ENCODE data around the gene NRAS. TPM values are rescaled to one million over a fixed set of nuclear protein-coding genes. Genes with fewer than 3 reads are reported as not detected.

Gene NRAS
- total RNA-seq (10 to 100 TPM in 5 of 9 donors, 1 to 10 TPM in 4; 7.1 to 25.7 (median 10.2) TPM), polyA plus RNA-seq (10 to 100 TPM in 1 of 2 donors, 1 to 10 TPM in 1; 4.2 to 19.1 TPM)
- long read RNA-seq, donor 1, full-length matches to known transcripts, result 7 of 11 reads
- long read RNA-seq, donor 1, partial matches to known transcripts, result 1 of 11 reads
- long read RNA-seq, donor 1, other reads (novel, unspliced or antisense), result 3 of 11 reads
- long read RNA-seq, donor 2, full-length matches to known transcripts, result 22 of 28 reads
- long read RNA-seq, donor 2, partial matches to known transcripts, result 0 of 28 reads
- long read RNA-seq, donor 2, other reads (novel, unspliced or antisense), result 6 of 28 reads
- long read RNA-seq, donor 3, full-length matches to known transcripts, result 9 of 14 reads
- long read RNA-seq, donor 3, partial matches to known transcripts, result 1 of 14 reads
- long read RNA-seq, donor 3, other reads (novel, unspliced or antisense), result 4 of 14 reads

DNA sequence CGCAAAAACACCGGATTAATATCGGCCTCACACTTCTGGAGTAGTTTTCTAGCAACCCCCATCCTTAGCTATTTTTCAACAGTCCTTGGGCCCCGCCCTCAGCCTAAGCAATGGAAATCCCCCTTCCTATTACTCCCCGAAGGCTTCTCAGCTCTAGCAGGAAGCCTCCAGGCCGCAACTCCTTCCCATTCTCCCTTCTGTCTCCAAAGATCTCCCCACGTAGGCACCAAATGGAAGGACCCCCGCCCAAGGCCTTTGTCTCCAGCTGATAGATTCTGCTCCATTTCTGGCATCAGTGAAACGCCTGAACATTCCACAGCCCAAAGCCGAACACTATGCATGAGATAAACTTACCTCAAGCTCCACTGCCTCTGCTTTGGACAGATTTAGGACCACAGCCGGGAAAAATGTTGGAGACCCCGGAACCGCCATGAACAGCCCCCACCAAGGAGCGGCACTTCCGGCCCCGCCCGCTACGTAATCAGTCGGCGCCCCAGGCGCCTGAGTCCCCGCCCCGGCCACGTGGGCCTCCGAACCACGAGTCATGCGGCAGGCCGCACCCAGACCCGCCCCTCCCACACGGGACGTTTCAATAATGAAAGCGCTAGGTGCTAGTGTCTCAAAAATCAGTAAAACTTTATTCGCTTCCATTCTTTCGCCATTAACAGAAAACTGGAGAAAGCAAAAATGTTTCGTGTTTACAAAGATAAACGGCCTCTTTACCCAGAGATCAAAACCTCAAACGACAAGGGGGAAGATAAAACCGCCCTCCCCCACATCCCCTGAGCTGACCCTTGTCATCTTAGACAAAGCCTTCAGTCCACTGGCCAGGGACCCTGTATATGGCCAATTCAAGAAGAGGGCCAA is at the start of gene NRAS:
NRAS (minus strand) TSS at position 468 of the 867 bp plus-strand sequence. CDS start 611 bp downstream, outside the sequence.
- no peaks in the 10 kb centered on the region for H3K9me3 ChIP-seq
- peaks cover 0 to 82% (median 72%) of the 10 kb centered on the region in 9 donors for H3K36me3 ChIP-seq
- TF ChIP-seq POLR2A (IDR thresholded peaks at IDR 0.05), result peak in 1 of 2 donors; percentile 57
- TF ChIP-seq, protein P1, sequence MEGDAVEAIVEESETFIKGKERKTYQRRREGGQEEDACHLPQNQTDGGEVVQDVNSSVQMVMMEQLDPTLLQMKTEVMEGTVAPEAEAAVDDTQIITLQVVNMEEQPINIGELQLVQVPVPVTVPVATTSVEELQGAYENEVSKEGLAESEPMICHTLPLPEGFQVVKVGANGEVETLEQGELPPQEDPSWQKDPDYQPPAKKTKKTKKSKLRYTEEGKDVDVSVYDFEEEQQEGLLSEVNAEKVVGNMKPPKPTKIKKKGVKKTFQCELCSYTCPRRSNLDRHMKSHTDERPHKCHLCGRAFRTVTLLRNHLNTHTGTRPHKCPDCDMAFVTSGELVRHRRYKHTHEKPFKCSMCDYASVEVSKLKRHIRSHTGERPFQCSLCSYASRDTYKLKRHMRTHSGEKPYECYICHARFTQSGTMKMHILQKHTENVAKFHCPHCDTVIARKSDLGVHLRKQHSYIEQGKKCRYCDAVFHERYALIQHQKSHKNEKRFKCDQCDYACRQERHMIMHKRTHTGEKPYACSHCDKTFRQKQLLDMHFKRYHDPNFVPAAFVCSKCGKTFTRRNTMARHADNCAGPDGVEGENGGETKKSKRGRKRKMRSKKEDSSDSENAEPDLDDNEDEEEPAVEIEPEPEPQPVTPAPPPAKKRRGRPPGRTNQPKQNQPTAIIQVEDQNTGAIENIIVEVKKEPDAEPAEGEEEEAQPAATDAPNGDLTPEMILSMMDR (IDR thresholded peaks at IDR 0.05), result no peak
- H3K27ac ChIP-seq, result peak within 1 kb of the TSS; percentile 37 to 96 (median 88)
- DNase-seq (peak; percentile 95 to 97 (median 96)), ATAC-seq (peak; percentile 98 to 100 (median 100))
- intact Hi-C loops (cut with DNase I), result loop anchor here in 7 of 10 donors (2.0 to 10.0 kb wide), 11 partner anchors 34 to 369 kb away; partner anchors contain the start of genes BCAS2 (in 5 of the 7), CSDE1 (in 3 of the 7) and SIKE1 (in 1 of the 7)
- H3K4me1 ChIP-seq, result peaks cover 0 to 38% (median 19%) of the 10 kb centered on the region in 12 donors
- H3K27me3 ChIP-seq, result no peaks in the 10 kb centered on the region
- 0 to 1% (median 1%) methylated on average over 37 to 38 of the region's 38 CpGs for whole genome bisulfite sequencing, 4 donors
- peak within 1 kb of the TSS; percentile 61 to 94 (median 83) for H3K4me3 ChIP-seq

DNA sequence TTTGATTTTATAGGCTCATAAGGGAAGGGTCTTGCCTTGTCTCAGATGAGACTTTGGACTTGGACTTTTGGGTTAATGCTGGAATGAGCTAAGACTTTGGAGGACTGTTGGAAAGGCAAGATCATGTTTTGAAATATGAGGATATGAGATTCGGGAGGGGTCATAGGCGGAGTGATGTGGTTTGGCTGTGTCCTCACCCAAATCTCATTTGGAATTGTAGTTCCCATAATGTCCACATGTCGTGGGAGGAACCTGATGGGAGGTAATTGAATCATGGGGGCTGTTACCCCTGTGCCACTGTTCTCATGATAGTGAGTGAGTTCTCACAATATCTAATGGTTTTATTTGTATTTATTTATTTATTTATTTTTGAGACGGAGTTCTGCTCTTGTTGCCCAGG is 48.1 kb upstream of the NRAS start:
- Histone ChIP-seq H3K4me1 (no peaks in the 10 kb centered on the region), H3K27me3 (no peaks in the 10 kb centered on the region), H3K4me3 (no peak overlapping the region), H3K27ac (no peak overlapping the region), H3K36me3 (peaks cover 0 to 20% (median 12%) of the 10 kb centered on the region in 9 donors), H3K9me3 (peaks cover 0 to 6% (median 0%) of the 10 kb centered on the region in 12 donors)
- TF ChIP-seq, protein P1 (IDR thresholded peaks at IDR 0.05), result peak in 1 of 12 donors; percentile 15
- no peak for TF ChIP-seq POLR2A (IDR thresholded peaks at IDR 0.05)
- intact Hi-C loops (cut with DNase I), result no loop called here
- ATAC-seq (no peak), DNase-seq (no peak)
- WGBS, 4 donors, result 82 to 90% (median 89%) methylated on average over 4 of the region's 4 CpGs

DNA sequence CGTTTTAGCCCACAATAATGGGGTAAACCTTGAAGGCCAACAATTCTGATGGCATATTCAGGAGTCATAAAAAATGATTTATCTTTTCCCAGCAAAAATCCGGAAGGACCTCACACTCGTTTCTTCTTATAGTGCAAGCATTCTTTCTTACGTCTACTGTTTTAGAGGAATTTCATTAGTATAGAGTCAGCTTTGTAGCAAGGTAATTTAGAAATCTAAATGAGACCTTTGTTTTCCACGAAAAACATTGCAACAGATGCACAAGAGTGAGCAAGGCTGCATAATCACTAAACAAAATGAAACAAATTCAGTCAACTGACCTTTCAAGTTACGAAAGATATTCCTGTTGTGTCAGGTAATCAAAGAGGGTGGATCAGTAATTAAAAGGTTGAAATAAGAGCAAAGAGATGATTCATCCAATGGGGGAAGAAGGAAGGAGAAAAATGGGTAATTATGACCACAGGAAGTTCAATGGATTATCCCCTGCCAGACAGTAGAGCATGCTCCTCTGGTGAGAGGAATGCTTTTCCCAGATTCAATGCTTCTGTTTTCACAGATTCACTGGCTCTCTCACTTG is 41.8 kb upstream of the NRAS start:
- intact Hi-C loops (cut with DNase I), result loop anchor here in 5 of 10 donors (1.0 to 10.0 kb wide), 5 partner anchors 22 to 246 kb away; partner anchors contain the start of genes BCAS2 (in 4 of the 5), NRAS (in 2 of the 5), SIKE1 (in 1 of the 5) and TRIM33 (in 1 of the 5)
- Histone ChIP-seq H3K4me3 (peak overlapping the region; percentile 81 to 99 (median 92)), H3K4me1 (peaks cover 16 to 45% (median 34%) of the 10 kb centered on the region in 12 donors), H3K27ac (peak overlapping the region; percentile 92 to 100 (median 99)), H3K36me3 (no peaks in the 10 kb centered on the region), H3K9me3 (peaks cover 0 to 3% (median 0%) of the 10 kb centered on the region in 12 donors), H3K27me3 (no peaks in the 10 kb centered on the region)
- DNase-seq (no peak), ATAC-seq (no peak)
- TF ChIP-seq POLR2A (IDR thresholded peaks at IDR 0.05), result no peak
- TF ChIP-seq, protein P1 (IDR thresholded peaks at IDR 0.05), result no peak
- 31 to 39% (median 35%) methylated on average over 6 of the region's 6 CpGs for WGBS, 4 donors

Measured in heart left ventricle (tissue), 16 donors.